ENCODE results near the gene PTPN13. TPM values are rescaled to one million over a fixed set of nuclear protein-coding genes. Genes with fewer than 3 reads are reported as not detected.
"Not testable (repeated sequence)": the region's sequence is repeated elsewhere in the genome, so short reads cannot be mapped to it uniquely, and the experiment has no call there.

Gene PTPN13
- total RNA-seq, 1 donor from 2014 or later = 41.3 TPM

DNA sequence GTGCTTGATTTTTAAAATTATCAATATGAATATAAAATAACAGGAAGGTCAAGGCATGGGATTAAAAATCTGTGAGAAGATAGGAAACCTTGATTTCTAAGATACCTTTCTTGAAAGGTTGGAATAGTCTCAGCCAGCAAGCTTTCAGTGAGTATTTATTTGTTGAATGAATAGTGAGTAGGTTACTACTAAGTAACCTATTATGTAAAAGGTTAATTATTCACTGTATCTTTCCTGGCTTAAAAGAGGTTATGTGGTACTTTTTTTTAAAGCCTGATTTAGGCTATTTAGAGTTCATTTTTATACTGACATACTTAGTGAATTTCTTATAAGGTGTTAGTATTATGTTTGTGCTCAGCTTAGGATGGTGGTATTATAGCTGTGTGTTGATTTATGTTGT, 123.5 kb downstream of the PTPN13 start:
- Histone ChIP-seq H3K4me3 (ENCODE audit: low read depth, low read length) (no peak overlapping the region), H3K27me3 (ENCODE audit: control insufficient read depth, insufficient read depth, low read length) (no peaks in the 10 kb centered on the region), H3K36me3 (ENCODE audit: control insufficient read depth, insufficient read depth, low read length) (peaks cover 4% of the 10 kb centered on the region)
- DNase-seq (ENCODE audit: low read depth) = no peak
- FAIRE-seq = no peak
- TF ChIP-seq, protein P1, sequence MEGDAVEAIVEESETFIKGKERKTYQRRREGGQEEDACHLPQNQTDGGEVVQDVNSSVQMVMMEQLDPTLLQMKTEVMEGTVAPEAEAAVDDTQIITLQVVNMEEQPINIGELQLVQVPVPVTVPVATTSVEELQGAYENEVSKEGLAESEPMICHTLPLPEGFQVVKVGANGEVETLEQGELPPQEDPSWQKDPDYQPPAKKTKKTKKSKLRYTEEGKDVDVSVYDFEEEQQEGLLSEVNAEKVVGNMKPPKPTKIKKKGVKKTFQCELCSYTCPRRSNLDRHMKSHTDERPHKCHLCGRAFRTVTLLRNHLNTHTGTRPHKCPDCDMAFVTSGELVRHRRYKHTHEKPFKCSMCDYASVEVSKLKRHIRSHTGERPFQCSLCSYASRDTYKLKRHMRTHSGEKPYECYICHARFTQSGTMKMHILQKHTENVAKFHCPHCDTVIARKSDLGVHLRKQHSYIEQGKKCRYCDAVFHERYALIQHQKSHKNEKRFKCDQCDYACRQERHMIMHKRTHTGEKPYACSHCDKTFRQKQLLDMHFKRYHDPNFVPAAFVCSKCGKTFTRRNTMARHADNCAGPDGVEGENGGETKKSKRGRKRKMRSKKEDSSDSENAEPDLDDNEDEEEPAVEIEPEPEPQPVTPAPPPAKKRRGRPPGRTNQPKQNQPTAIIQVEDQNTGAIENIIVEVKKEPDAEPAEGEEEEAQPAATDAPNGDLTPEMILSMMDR (IDR thresholded peaks at IDR 0.05; ENCODE audit: insufficient read depth, low read length, severe bottlenecking) = no peak

DNA sequence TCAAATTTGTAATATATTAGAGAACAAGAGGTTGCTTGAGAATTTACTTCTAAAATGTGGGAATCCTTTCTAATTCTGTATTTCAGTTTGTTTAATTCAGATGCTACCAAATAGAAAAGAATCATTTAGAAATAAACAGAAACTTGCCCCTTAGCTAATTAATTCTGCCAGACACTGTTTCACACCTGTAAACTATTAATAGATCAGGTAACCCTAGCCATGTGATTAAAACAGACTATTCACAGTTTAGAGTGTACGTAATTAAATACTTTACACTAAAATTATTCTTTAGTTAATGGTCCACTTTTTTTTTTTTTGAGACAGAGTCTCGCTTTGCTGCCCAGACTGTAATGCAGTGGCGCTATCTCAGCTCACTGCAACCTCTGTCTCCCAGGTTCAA, 124.0 kb downstream of the PTPN13 start:
- Histone ChIP-seq H3K36me3 (ENCODE audit: control insufficient read depth, insufficient read depth, low read length) (peaks cover 4% of the 10 kb centered on the region), H3K4me3 (ENCODE audit: low read depth, low read length) (no peak overlapping the region), H3K27me3 (ENCODE audit: control insufficient read depth, insufficient read depth, low read length) (no peaks in the 10 kb centered on the region)
- no peak for FAIRE-seq
- no peak for DNase-seq (ENCODE audit: low read depth)
- TF ChIP-seq, protein P1 (IDR thresholded peaks at IDR 0.05; ENCODE audit: insufficient read depth, low read length, severe bottlenecking) = no peak

DNA sequence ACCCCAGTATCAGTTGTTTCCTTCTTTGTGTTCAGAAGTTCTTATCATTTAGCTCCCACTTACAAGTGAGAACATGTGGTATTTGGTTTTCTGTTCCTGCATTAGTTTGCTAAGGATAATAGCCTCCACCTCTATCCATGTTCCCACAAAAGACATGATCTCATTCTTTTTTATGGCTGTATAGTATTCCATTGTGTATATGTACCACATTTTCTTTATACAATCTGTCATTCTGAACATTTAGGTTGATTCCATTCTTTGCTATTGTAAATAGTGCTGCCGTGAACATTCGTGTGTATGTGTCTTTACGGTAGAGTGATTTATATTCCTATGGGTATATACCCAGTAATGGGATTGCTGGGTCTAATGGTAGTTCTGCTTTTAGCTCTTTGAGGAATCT, 125.0 kb downstream of the PTPN13 start:
- not testable (repeated sequence) for H3K27me3 ChIP-seq (ENCODE audit: control insufficient read depth, insufficient read depth, low read length); DNase-seq (ENCODE audit: low read depth); H3K4me3 ChIP-seq (ENCODE audit: low read depth, low read length); H3K36me3 ChIP-seq (ENCODE audit: control insufficient read depth, insufficient read depth, low read length); FAIRE-seq

DNA sequence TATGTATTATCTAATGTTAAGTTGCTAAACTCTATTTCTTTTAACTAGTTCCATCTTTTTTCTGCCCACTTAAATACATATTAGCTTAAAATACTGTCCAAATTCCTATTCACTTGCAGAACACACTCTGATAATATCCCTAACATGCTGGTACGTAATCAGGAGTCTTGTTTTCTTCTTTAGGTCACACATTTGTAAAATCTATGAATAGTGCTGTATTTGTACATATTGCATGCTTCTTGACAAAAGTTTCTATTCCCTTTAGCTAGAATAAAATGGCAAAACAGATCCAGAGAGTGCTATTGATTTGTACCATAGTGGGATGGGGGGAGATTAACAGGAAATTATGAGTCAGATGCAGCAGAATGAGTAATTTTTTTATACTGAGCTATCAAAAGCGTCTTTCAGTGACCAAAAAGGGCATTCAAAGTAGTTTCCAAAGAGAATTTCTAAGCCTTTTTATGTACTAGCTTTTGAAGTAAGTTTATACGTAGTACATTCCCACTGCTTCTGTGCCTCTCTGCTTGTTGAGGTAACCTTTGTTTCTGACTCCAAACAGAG, 126.5 kb downstream of the PTPN13 start:
- TF ChIP-seq, protein P1 (IDR thresholded peaks at IDR 0.05; ENCODE audit: insufficient read depth, low read length, severe bottlenecking) = no peak
- Histone ChIP-seq H3K36me3 (ENCODE audit: control insufficient read depth, insufficient read depth, low read length) (peaks cover 4% of the 10 kb centered on the region), H3K4me3 (ENCODE audit: low read depth, low read length) (no peak overlapping the region), H3K27me3 (ENCODE audit: control insufficient read depth, insufficient read depth, low read length) (no peaks in the 10 kb centered on the region)
- FAIRE-seq (no peak), DNase-seq (ENCODE audit: low read depth) (peak; percentile 34)

DNA sequence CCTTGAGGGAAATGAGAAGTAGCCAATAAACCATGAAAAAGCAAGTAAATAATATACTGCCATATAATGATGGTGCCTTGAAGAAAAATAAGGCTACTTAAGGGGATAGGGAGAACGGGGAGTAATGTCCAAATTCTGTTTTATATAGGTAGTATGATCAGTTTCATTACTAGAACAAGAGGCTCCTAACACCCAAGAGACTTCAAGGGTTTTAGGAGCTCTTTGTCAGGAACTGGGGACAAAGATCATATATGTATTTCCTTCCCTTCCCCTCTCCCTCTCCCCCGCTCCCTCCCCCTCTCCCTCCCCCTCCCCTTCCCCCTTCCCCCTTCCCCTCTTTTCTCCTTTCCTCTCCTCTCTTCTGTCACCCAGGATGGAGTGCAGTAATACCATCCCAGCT, 127.3 kb downstream of the PTPN13 start:
- Histone ChIP-seq H3K4me3 (ENCODE audit: low read depth, low read length) (no peak overlapping the region), H3K36me3 (ENCODE audit: control insufficient read depth, insufficient read depth, low read length) (peaks cover 4% of the 10 kb centered on the region), H3K27me3 (ENCODE audit: control insufficient read depth, insufficient read depth, low read length) (no peaks in the 10 kb centered on the region)
- no peak for FAIRE-seq
- no peak for DNase-seq (ENCODE audit: low read depth)
- TF ChIP-seq, protein P1 (IDR thresholded peaks at IDR 0.05; ENCODE audit: insufficient read depth, low read length, severe bottlenecking) = no peak

DNA sequence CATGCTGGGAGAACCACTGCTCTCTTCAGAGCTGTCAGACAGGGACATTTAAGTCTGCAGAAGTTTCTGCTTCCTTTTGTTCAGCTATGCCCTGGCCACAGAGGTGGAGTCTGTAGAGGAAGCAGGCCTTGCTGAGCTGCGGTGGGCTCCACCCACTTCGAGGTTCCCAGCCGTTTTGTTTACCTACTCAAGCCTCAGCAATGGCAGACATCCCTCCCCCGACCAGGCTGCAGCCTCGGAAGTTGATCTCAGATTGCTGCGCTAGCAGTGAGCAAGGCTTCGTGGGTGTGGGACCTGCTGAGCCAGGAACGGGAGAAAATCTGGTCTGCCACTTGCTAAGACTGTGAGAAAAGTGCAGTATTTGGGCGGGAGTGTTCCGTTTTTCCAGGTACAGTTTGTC, 136.2 kb downstream of the PTPN13 start:
- Histone ChIP-seq H3K27me3 (ENCODE audit: control insufficient read depth, insufficient read depth, low read length) (no peaks in the 10 kb centered on the region), H3K36me3 (ENCODE audit: control insufficient read depth, insufficient read depth, low read length) (peaks cover 4% of the 10 kb centered on the region), H3K4me3 (ENCODE audit: low read depth, low read length) (no peak overlapping the region)
- FAIRE-seq (peak; percentile 77), DNase-seq (ENCODE audit: low read depth) (no peak)
- TF ChIP-seq, protein P1 (IDR thresholded peaks at IDR 0.05; ENCODE audit: insufficient read depth, low read length, severe bottlenecking) = no peak

All from bronchial epithelial cell (primary cell).